Neural cell (in vitro differentiated cells): ENCODE data around the gene TSHR. TPM values are rescaled to one million over a fixed set of nuclear protein-coding genes. Genes with fewer than 3 reads are reported as not detected.

Source experiments
- H2AFZ ChIP-seq: fragments of 200-600, 300-800 bp; sonication (generic), shearing (Covaris generic); 2 replicates; pipeline ENCODE4 v1.6.0; 2014; ENCODE audit warnings: low read depth, mild to moderate bottlenecking, antibody characterized with exemption, low read length, moderate library complexity
- H3F3A ChIP-seq: fragments of 200-600 bp; shearing (Covaris generic); 2 replicates; pipeline ENCODE4 v1.6.1; 2016; ENCODE audit warnings: mild to moderate bottlenecking, moderate library complexity, mixed read lengths, antibody characterized with exemption, low read length; ENCODE audit not compliant: insufficient read depth, poor library complexity, severe bottlenecking
- H3K27ac ChIP-seq: fragments of 200-600, 300-800 bp; sonication (generic), shearing (Covaris generic); 2 replicates; pipeline ENCODE4 v1.5.1; 2014; ENCODE audit warnings: mild to moderate bottlenecking, low read length, moderate library complexity
- H3K27me3 ChIP-seq: fragments of 300-800, 200-600 bp; sonication (generic), shearing (Covaris generic); 2 replicates; pipeline ENCODE4 v1.6.0; 2014; ENCODE audit warnings: mild to moderate bottlenecking, low read depth, low read length, moderate library complexity; ENCODE audit not compliant: insufficient read depth
- H3K36me3 ChIP-seq: fragments of 300-800, 200-600 bp; sonication (generic), shearing (Covaris generic); 2 replicates; pipeline ENCODE4 v1.5.1; 2014; ENCODE audit warnings: mild to moderate bottlenecking, antibody characterized with exemption, low read length, moderate library complexity; ENCODE audit not compliant: insufficient read depth
- H3K4me2 ChIP-seq: fragments of 300-800, 200-600 bp; sonication (generic), shearing (Covaris generic); 2 replicates; pipeline ENCODE4 v1.6.0; 2014; ENCODE audit warnings: mild to moderate bottlenecking, low read length
- H3K4me3 ChIP-seq: fragments of 300-800, 200-600 bp; sonication (generic), shearing (Covaris generic); 2 replicates; pipeline ENCODE4 v1.5.1; 2014; ENCODE audit warnings: mild to moderate bottlenecking, low read length, moderate library complexity
- H3K79me2 ChIP-seq: fragments of 200-600 bp; shearing (Covaris generic); replicated peaks from 2 replicates; pipeline ENCODE4 v1.6.0; 2014; ENCODE audit warnings: mild to moderate bottlenecking, low read length, moderate library complexity; ENCODE audit not compliant: insufficient read depth
- H3K9ac ChIP-seq: fragments of 300-800, 200-600 bp; sonication (generic), shearing (Covaris generic); 2 replicates; pipeline ENCODE4 v1.6.1; 2016; ENCODE audit warnings: mild to moderate bottlenecking, low read length, mixed read lengths
- H3K9me2 ChIP-seq: fragments of 200-600 bp; shearing (Covaris generic); 2 replicates; pipeline ENCODE4 v1.6.1; 2016; ENCODE audit warnings: mild to moderate bottlenecking, low read length, mixed read lengths; ENCODE audit not compliant: insufficient read depth
- H3K9me3 ChIP-seq: fragments of 200-600, 300-800 bp; sonication (generic), shearing (Covaris generic); 2 replicates; pipeline ENCODE4 v1.6.1; 2016; ENCODE audit warnings: mild to moderate bottlenecking, mixed run types, low read length, moderate library complexity, mixed read lengths
- H4K20me1 ChIP-seq: fragments of 200-600 bp; shearing (Covaris generic); 2 replicates; pipeline ENCODE4 v1.6.1; 2016; ENCODE audit warnings: mild to moderate bottlenecking, mixed run types; ENCODE audit not compliant: insufficient read depth
- EP300 ChIP-seq: fragments of 450-650 bp; conservative IDR thresholded peaks from 2 replicates; pipeline ENCODE4 v1.6.1; 2014; ENCODE audit warnings: antibody characterized with exemption, mild to moderate bottlenecking, moderate library complexity; ENCODE audit not compliant: poor library complexity, severe bottlenecking
- EZH2 ChIP-seq: fragments of 200-600, 300-800 bp; shearing (Covaris generic), sonication (generic); IDR thresholded peaks from 2 replicates; pipeline ENCODE4 v1.6.1; 2014; ENCODE audit warnings: antibody characterized with exemption, low read length, borderline replicate concordance, mild to moderate bottlenecking; ENCODE audit not compliant: insufficient read depth, poor library complexity, severe bottlenecking
- MXI1 ChIP-seq: fragments of 450-650 bp; conservative IDR thresholded peaks from 2 replicates; pipeline ENCODE4 v1.6.1; 2014; ENCODE audit warnings: antibody characterized with exemption, mild to moderate bottlenecking; ENCODE audit not compliant: poor library complexity, severe bottlenecking
- POLR2AphosphoS5 ChIP-seq: IDR thresholded peaks from 2 replicates; pipeline ENCODE4 v1.6.1; 2012
- RAD21 ChIP-seq: fragments of 450-650 bp; conservative IDR thresholded peaks from 2 replicates; pipeline ENCODE4 v1.6.1; 2014; ENCODE audit warnings: antibody characterized with exemption, mild to moderate bottlenecking, moderate library complexity
- SMC3 ChIP-seq: fragments of 450-650 bp; conservative IDR thresholded peaks from 2 replicates; pipeline ENCODE4 v1.6.1; 2014; ENCODE audit warnings: antibody characterized with exemption, mild to moderate bottlenecking, moderate library complexity; ENCODE audit not compliant: poor library complexity
- TAF1 ChIP-seq: IDR thresholded peaks from 2 replicates; pipeline ENCODE4 v1.6.1; 2012; ENCODE audit warnings: low read depth
- polyA plus RNA-seq: library from polyadenylated mRNA; depleted of rRNA; stranded (reverse); fragments of >200 nt; gene quantifications from 2 replicates; pipeline ENCODE4 v1.2.3, GENCODE V29; 2014
- TF ChIP-seq, protein P1 (sequence below): IDR thresholded peaks from 2 replicates; pipeline ENCODE4 v1.6.1; 2012; ENCODE audit warnings: borderline replicate concordance
- TF ChIP-seq, protein P2 (sequence below): fragments of 450-650 bp; IDR thresholded peaks from 2 replicates; pipeline ENCODE4 v1.5.1; 2014; ENCODE audit warnings: antibody characterized with exemption, mild to moderate bottlenecking, moderate library complexity; ENCODE audit not compliant: poor library complexity, severe bottlenecking

Gene TSHR
- polyA plus RNA-seq, 1 donor from 2014 or later: not detected

DNA sequence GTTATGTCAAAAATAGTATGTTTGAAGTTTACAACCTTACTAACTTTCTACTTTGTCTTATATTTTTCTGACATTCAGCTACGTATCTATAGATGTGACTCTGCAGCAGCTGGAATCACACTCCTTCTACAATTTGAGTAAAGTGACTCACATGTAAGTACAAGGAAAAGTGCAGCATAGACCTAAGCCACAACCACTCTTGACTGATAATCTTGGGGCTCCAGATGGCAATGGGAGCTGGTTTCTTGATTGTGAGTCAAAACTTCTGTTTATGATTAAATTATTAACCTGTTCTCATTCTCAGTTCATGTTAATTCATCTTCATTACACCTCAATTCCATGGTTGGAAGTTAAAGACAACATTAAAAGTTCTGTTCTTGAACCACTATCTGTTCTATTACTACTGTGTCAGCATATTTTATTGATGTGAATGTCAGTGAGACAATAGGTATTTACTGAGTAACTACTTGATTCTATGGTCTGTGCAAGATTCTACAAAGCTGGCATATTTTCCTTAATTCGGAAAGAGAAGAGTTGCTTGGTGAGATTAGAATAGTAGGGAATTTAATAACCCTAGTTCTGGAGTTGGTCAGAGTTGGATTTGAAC, 112.9 kb downstream of the TSHR start:
- no peaks in the 10 kb centered on the region for H3K79me2 ChIP-seq
- no peak overlapping the region for H2AFZ ChIP-seq
- H4K20me1 ChIP-seq: no peaks in the 10 kb centered on the region
- H3K27me3 ChIP-seq: no peaks in the 10 kb centered on the region
- H3K27ac ChIP-seq: no peak overlapping the region
- no peaks in the 10 kb centered on the region for H3K9me2 ChIP-seq
- H3K9me3 ChIP-seq: no peaks in the 10 kb centered on the region
- H3K4me2 ChIP-seq: no peak overlapping the region
- no peak overlapping the region for H3K9ac ChIP-seq
- no peaks in the 10 kb centered on the region for H3F3A ChIP-seq
- H3K36me3 ChIP-seq: no peaks in the 10 kb centered on the region
- TF ChIP-seq SMC3 (no peak), POLR2AphosphoS5 (no peak), RAD21 (no peak), EZH2 (no peak), TAF1 (no peak), MXI1 (no peak), EP300 (no peak)
- TF ChIP-seq, protein P1, sequence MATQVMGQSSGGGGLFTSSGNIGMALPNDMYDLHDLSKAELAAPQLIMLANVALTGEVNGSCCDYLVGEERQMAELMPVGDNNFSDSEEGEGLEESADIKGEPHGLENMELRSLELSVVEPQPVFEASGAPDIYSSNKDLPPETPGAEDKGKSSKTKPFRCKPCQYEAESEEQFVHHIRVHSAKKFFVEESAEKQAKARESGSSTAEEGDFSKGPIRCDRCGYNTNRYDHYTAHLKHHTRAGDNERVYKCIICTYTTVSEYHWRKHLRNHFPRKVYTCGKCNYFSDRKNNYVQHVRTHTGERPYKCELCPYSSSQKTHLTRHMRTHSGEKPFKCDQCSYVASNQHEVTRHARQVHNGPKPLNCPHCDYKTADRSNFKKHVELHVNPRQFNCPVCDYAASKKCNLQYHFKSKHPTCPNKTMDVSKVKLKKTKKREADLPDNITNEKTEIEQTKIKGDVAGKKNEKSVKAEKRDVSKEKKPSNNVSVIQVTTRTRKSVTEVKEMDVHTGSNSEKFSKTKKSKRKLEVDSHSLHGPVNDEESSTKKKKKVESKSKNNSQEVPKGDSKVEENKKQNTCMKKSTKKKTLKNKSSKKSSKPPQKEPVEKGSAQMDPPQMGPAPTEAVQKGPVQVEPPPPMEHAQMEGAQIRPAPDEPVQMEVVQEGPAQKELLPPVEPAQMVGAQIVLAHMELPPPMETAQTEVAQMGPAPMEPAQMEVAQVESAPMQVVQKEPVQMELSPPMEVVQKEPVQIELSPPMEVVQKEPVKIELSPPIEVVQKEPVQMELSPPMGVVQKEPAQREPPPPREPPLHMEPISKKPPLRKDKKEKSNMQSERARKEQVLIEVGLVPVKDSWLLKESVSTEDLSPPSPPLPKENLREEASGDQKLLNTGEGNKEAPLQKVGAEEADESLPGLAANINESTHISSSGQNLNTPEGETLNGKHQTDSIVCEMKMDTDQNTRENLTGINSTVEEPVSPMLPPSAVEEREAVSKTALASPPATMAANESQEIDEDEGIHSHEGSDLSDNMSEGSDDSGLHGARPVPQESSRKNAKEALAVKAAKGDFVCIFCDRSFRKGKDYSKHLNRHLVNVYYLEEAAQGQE: no peak
- TF ChIP-seq, protein P2, sequence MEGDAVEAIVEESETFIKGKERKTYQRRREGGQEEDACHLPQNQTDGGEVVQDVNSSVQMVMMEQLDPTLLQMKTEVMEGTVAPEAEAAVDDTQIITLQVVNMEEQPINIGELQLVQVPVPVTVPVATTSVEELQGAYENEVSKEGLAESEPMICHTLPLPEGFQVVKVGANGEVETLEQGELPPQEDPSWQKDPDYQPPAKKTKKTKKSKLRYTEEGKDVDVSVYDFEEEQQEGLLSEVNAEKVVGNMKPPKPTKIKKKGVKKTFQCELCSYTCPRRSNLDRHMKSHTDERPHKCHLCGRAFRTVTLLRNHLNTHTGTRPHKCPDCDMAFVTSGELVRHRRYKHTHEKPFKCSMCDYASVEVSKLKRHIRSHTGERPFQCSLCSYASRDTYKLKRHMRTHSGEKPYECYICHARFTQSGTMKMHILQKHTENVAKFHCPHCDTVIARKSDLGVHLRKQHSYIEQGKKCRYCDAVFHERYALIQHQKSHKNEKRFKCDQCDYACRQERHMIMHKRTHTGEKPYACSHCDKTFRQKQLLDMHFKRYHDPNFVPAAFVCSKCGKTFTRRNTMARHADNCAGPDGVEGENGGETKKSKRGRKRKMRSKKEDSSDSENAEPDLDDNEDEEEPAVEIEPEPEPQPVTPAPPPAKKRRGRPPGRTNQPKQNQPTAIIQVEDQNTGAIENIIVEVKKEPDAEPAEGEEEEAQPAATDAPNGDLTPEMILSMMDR: no peak
- H3K4me3 ChIP-seq: no peak overlapping the region

DNA sequence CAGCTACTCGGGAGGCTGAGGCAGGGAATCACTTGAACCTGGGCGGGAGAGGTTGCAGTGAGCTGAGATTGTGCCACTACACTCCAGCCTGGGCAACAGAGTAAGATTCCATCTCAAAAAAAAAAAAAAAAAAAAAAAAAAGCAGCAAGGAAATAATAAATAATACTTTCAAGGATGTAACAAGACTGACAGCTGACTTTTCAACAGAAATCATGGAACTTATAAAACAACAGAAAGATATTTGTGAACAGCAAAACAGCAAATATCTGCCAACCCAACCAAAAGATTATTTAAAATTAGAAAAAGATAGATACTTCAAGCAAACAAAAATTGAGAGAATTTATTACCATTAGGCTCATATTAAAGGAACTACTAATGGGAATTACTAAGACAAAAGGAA, 115.1 kb downstream of the TSHR start:
- Histone ChIP-seq H3K9me3 (no peaks in the 10 kb centered on the region), H3K27me3 (no peaks in the 10 kb centered on the region), H4K20me1 (no peaks in the 10 kb centered on the region)

More for the DNA sequence above, 115.1 kb downstream of the TSHR start:
- no peaks in the 10 kb centered on the region for H3F3A ChIP-seq
- H2AFZ ChIP-seq: no peak overlapping the region
- no peaks in the 10 kb centered on the region for H3K36me3 ChIP-seq
- H3K9ac ChIP-seq: no peak overlapping the region
- H3K79me2 ChIP-seq: no peaks in the 10 kb centered on the region
- no peak overlapping the region for H3K4me2 ChIP-seq
- H3K4me3 ChIP-seq: no peak overlapping the region
- H3K27ac ChIP-seq: no peak overlapping the region
- no peaks in the 10 kb centered on the region for H3K9me2 ChIP-seq
- TF ChIP-seq EP300 (no peak), SMC3 (no peak), RAD21 (no peak), POLR2AphosphoS5 (no peak), MXI1 (no peak), TAF1 (no peak), EZH2 (no peak)
- TF ChIP-seq, protein P2: no peak
- TF ChIP-seq, protein P1: no peak
